GM10266 (cell line): ENCODE data around the gene NUDC.
"Not testable (repeated sequence)": the region's sequence is repeated elsewhere in the genome, so short reads cannot be mapped to it uniquely, and the experiment has no call there.

ENCODE experiments used
- DNase-seq: peaks from one replicate; pipeline ENCODE4 v3.0.0; 2012; ENCODE audit errors: extremely low spot score
- CTCF ChIP-seq: IDR thresholded peaks from 2 replicates; pipeline ENCODE4 v1.5.1; 2012; ENCODE audit warnings: mild to moderate bottlenecking, low read depth; ENCODE audit not compliant: control insufficient read depth, insufficient read depth; ENCODE audit errors: missing control alignments

The NUDC gene

GRCh38 chr1:26976621-26977510, 55.3 kb downstream of the NUDC start:
- DNase-seq = no peak
- TF ChIP-seq CTCF = no peak

GRCh38 chr1:26978901-26979300, 57.4 kb downstream of the NUDC start:
- no peak for DNase-seq
- TF ChIP-seq CTCF = no peak

- DNase-seq = no peak
- TF ChIP-seq CTCF = no peak
Measured at GRCh38 chr1:26981146-26981846, 59.8 kb downstream of the NUDC start.

- no peak for DNase-seq
- no peak for TF ChIP-seq CTCF
Measured at GRCh38 chr1:26983863-26984262, 62.3 kb downstream of the NUDC start.

GRCh38 chr1:26984291-26984690, 62.7 kb downstream of the NUDC start:
- no peak for DNase-seq
- no peak for TF ChIP-seq CTCF

GRCh38 chr1:26986658-26987057, 65.1 kb downstream of the NUDC start:
- TF ChIP-seq CTCF = no peak
- DNase-seq = no peak

- not testable (repeated sequence) for DNase-seq
Measured at GRCh38 chr1:26989403-26990109, 68.0 kb downstream of the NUDC start.
